Umbilical cord (tissue), 2 donors: ENCODE data around the gene SLC16A8. TPM values are rescaled to one million over a fixed set of nuclear protein-coding genes. Genes with fewer than 3 reads are reported as not detected.
"Not testable (repeated sequence)": the region's sequence is repeated elsewhere in the genome, so short reads cannot be mapped to it uniquely, and the experiment has no call there.

Source experiments
- DNase-seq: peaks from one replicate; pipeline ENCODE4 v3.0.0-alpha.2; 2015; ENCODE audit warnings: low spot score
- total RNA-seq: library from RNA; depleted of rRNA; stranded (reverse); fragments of >200 nt; gene quantifications from one replicate; pipeline ENCODE4 v1.2.3, GENCODE V29; 2014; ENCODE audit warnings: low replicate concordance; ENCODE audit not compliant: insufficient read depth

Gene SLC16A8
- total RNA-seq, 1 donor from 2014 or later = not detected

DNA sequence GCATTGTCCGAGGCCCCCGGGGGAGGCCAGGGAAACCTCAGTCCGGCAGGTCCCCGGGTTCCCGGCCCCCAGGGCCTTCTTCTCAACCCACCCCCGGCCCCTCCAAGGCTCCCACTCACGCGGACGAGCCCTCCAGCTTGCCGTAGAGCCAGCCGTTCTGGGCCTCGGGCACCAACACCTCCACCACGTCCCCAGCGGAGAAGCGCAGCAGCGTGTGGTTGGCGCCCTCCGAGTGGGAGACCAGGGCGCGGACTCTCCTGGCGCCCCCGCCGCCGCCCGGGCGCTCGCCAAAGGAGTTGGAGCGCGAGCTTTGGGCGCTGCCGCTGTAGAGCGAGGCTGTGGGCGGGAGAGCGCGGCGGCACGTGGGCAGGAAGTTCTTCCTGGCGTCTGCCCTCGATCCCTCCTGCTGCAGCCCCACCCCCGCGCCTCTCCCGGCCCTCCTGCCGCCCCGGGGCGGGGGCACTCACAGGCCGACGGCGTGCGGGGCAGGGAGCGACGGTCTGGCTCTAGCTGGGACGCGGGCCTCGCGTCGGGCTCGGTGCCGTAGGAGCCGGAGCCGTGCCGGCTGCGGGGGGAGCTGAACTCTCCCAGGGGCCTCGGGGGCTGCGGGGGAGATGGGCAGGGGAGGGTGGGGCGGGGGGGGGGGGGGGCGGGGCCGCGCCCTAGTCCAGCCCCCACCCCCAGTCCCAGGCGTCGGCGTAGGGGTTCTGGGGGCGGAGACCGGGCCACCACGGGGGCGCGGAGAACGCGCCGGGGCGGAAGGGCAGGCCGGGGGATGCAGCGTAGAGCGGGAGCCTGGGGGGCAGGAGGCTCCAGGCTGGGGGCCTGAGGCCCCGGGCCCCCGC, 4.9 kb upstream of the SLC16A8 start:
- DNase-seq = no peak

- DNase-seq = no peak
Observed at GRCh38 chr22:38087855-38088254, 3.9 kb upstream of the SLC16A8 start.

- no peak for DNase-seq
Observed at GRCh38 chr22:38086942-38087341, 3.0 kb upstream of the SLC16A8 start.

- DNase-seq = no peak
Observed at GRCh38 chr22:38086001-38086845, 2.2 kb upstream of the SLC16A8 start.

DNA sequence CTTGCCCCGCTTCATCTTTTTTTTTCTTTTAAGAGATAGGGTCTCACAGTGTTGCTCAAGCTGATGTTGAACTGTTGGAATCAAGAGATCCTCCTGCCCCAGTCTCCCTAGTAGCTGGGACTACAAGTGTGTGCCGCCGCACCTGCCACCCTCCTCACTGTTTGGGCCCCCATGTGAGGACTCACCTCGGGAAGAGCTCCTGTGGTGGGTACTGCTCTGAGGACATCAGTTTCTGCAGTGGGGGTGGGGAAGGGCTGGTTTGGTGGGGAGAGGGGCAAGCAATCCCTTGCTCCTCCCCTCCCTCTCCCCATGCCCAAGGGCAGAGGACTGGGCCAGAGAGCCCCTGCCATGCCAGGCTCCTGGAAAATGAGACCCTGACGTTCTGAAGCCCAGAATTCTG, 1.5 kb upstream of the SLC16A8 start:
- DNase-seq = no peak

DNA sequence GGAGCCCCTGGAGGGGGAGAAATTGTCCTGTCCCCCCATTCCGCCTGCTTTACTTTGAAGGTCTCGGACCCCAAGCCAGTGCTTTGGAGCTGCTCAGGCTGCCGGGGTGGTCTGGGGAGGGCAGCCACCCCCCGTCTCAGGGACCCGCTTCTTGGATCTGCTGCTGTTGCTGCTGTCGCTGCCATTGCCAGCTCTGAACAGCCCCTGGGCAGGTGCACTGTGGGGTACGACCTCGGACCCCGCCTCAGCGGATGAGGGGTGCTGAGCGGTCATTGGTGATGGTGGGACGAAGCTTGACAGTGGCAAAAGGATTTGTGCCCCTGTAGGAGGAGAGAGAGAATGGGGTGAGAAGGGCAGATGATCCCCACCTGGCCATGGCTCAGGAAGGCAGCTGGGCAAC, 1.1 kb upstream of the SLC16A8 start:
- no peak for DNase-seq

GRCh38 chr22:38082986-38083710, 836 bp downstream of the SLC16A8 start:
- DNase-seq = no peak

DNA sequence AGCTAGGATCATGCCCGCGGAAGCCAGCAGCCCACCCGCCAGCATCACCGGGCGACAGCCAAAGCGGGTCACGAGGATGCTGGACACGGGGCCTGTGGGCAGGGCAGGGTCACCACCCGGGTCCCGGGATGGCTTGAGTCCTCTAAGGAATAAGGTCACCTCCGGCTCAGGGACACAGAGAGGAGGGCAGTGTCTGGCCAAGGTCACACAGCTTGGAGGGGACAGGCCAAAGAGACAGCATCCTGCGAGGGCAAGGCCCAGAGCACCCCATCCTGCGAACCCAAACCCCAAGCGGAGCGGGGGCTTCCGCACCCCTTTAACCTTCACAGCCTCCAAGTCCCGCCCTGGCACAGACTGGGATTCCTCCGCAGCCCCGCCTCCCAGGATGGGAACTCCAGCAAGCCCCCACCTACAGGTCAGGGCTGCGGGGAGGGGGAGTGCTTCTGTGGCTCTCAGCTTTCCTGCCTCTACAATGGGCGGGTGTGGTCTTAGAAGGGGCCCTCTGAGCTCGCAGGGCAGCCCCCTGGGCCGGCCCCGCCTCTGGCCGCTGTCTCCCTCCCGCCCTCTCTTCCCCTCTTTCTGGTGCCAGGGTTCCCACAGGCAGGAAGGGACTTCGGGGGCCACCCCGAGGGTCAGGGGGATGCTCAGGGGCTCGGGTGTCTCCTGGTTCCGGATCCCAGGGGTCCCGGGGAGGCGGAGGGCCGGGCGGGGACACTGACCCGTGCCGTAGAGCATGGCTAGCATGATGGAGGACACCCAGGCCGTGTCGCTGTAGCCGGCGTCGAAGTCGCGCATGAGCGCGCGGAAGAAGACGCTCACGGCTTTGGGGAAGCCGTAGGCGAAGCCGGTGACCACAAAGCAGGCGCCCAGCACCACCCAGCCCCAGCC, 1.8 kb downstream of the SLC16A8 start:
- no peak for DNase-seq

- DNase-seq = no peak
Observed at GRCh38 chr22:38081636-38081940, 2.4 kb downstream of the SLC16A8 start.

DNA sequence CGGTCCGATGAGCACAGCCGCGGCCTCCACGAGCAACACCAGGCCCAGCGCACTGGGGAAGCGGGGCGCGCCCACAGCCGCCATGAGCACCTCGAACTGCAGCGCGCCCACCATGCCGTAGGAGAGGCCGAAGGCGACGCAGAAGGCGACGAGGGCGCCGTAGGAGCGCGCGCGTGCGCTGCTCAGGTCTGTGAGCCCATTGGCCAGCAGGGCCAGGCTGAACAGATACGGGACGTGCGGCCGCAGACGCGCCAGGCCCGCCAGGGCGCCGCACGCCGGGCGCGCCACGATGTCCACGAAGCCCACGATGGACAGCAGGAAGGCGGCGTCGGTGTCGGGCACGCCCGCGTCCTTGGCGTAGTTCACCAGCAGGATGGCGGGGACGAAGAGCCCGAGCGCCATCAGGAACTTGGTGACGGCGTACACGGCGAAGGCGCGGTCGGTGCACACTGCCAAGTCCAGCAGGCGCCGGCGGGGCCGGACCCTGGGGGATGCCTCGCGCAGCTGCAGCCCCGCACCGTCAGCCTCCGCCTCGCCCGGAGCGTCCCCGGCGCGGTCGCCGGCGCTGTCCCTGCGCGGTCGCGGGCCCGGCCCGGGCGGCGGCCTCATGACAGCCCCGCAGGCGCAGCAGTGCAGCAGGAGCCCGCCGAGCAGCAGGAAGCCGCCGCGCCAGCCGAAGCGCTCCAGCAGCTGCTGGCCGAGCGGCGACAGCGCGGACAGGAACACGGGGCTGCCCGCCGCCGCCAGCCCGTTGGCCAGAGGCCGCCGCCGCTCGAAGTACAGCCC, 2.9 kb downstream of the SLC16A8 start:
- DNase-seq = no peak

GRCh38 chr22:38080474-38080849, 3.5 kb downstream of the SLC16A8 start:
- DNase-seq = no peak

DNA sequence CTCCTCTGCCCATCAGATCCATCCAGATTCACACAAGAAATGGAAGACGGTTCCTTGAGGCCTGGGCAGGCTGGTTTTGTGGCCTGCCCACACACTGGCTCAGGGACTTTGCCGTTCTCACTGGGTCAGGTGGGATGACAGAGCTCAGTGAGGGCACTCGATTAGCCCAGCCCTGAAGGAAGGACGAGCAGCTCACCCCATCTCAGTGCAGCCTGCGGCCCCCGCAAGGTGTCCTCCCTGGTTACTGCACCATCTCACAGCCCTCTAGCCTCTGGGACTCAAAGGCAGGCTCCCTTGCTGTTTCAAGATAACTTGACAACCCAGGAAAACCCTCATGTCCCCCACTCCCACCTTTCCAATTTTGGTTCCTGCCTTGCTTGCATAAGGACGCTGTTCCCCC, 4.2 kb downstream of the SLC16A8 start:
- DNase-seq = no peak

- DNase-seq = not testable (repeated sequence)
Observed at GRCh38 chr22:38079208-38079607, 4.8 kb downstream of the SLC16A8 start.

DNA sequence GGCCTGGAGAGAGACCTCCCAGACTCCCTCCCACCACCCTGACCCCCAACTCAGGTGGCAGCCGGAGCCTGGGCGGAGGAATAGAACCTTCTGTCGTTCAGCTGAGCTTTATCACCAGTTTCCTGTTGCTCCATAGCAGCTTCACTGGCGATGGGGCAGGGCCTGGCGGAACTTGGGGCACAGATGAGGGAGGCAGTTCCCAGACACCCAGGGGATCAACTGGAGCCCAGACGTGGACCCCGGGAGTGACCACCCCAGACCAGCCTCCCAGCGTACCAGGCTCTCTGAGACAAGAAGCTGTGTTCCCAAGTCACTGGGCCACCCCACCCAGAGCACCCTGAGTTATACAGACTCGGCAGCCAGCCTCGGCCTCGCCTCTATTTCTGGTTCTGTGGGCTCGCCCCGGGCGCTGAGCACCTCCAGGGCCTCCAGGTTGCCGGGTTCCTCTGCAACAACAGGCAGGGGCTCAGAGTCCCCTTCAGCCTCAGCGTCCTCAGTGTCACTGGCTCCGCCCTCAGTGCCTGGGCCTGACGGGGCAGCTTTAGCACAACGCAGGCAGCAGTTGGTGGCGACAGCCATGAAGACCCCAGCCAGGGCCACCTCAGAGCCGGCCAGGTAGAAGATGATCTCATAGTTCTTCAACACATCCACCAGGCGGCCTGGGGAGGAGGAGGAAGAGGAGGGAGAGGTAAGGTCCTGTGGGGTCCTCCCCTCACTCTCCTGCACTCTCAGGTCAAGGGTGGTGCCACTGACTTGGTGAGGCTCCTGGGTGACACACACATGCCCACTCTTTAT, 5.7 kb downstream of the SLC16A8 start:
- no peak for DNase-seq

DNA sequence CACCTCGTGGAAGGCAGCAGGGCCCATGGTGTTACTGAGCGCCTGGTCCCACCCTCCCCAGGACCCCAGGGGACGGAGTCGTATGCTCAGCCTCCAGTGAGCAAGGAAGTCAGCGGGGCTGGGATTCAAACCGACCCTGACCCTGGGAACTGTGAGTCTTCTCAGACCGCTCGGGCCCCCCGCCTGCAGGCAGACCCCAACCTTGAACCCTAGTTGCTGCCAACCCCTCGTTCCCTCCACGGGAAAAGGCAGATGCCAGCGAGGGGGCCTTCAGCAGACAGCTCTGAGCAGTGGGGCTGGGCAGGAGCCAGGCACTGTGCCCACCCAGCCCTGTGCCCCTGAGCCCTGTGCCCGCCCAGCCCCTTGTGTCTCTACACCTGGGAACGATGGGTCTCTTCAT, 6.4 kb downstream of the SLC16A8 start:
- no peak for DNase-seq

GRCh38 chr22:38077096-38077495, 6.9 kb downstream of the SLC16A8 start:
- no peak for DNase-seq

GRCh38 chr22:38075961-38076360, 8.0 kb downstream of the SLC16A8 start:
- no peak for DNase-seq

DNA sequence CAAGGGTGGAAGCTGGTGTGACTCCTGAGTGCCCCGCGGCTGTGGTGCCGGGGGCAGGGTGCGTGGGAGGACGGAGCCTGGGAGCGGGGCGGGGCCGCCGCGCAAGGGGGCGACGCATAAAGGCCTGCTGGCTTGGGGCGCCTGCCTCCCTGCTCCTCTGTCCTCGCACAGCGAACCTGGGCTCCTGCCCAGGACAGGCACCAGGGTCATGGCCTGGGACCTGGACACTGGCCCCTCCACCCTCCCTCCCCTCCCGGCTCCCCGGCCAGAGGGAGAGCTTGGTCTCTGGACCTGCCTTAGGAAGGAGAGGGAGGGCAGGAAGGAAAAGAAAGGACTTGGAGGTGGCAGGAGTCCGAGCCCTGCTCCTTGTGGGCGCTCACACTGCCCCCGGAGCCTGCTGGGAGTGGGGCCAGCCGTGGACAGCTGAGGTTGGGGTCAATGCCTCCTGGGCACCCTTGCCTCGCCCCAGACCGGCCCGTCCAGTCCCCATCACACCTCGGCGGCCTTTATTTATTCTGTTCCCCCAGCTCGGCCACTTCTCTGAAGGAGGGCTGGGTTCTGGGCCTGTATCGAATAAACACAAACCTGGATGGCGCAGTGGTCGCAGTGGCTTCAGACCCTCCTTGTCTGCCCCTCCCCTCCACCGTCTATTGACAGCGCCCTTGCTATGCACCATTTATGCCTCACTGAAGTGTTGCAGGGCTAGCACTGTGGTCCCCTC, 8.7 kb downstream of the SLC16A8 start:
- no peak for DNase-seq
